Left ventricle myocardium inferior (tissue), 1 donor: ENCODE measurements around the gene CPSF2. TPM values are rescaled to one million over a fixed set of nuclear protein-coding genes. Genes with fewer than 3 reads are reported as not detected.

Source experiments
- DNase-seq: peaks from one replicate; pipeline ENCODE4 v3.0.0-alpha.2; 2020
- H3K27ac ChIP-seq: fragments of 200-600 bp; replicated peaks from 2 replicates; pipeline ENCODE4 v1.8.0; 2021
- H3K27me3 ChIP-seq: fragments of 200-600 bp; 2 replicates; pipeline ENCODE4 v1.8.0; 2021; ENCODE audit warnings: low read depth
- H3K36me3 ChIP-seq: fragments of 200-600 bp; 2 replicates; pipeline ENCODE4 v1.8.0; 2021
- H3K4me1 ChIP-seq: fragments of 200-600 bp; 2 replicates; pipeline ENCODE4 v1.8.0; 2021
- H3K4me3 ChIP-seq: fragments of 200-600 bp; 2 replicates; pipeline ENCODE4 v1.8.0; 2021; ENCODE audit warnings: mild to moderate bottlenecking, moderate library complexity
- H3K9me3 ChIP-seq: fragments of 200-600 bp; replicated peaks from 2 replicates; pipeline ENCODE4 v1.8.0; 2021
- CTCF ChIP-seq: fragments of 200-600 bp; IDR thresholded peaks from 2 replicates; pipeline ENCODE4 v1.8.0; 2021; ENCODE audit warnings: antibody characterized with exemption, mild to moderate bottlenecking, borderline replicate concordance
- intact Hi-C: fragments of 100-400 bp; cut with micrococcal nuclease; formaldehyde crosslinking; loops from one replicate; pipeline ENCODE4 v1.11.0; 2022
- total RNA-seq: library from RNA; stranded (reverse); fragmentation: NEBNext Ultra II Directional; extraction: Animal tissue kit (Norgen Biotek cat#: 25700); gene quantifications from one replicate; pipeline ENCODE4 v1.2.1, GENCODE V29; 2021
- donor health status: DM: no; HTN: yes; CAD: no; lungs with severe emphysema.

The CPSF2 gene
- total RNA-seq, 1 donor from 2014 or later, result 41.4 TPM

DNA sequence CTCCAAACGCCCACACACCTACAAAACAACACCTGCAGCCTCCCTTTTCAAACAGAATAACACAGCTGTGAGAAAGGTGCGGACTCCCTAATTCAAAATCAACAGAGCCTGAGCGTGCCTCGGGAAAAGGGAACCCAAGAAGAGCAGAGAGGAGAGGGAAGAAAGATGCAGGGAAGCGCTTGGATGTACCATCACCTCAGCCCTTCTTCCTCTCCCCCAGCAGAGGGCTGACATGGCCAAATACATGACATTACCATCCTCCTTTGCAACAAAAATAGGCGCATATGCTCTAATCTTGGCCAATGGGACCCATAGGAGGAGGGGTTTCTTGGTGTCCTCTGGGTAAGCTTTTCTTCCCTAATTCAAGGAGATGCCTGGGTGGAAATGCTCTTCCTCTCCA lies 78.0 kb downstream of the CPSF2 start:
- intact Hi-C loops, result no loop called here
- Histone ChIP-seq H3K4me1 (no peaks in the 10 kb centered on the region), H3K4me3 (no peak overlapping the region), H3K9me3 (no peaks in the 10 kb centered on the region), H3K36me3 (no peaks in the 10 kb centered on the region), H3K27ac (no peak overlapping the region), H3K27me3 (peaks cover 63% of the 10 kb centered on the region)
- no peak for DNase-seq
- no peak for TF ChIP-seq CTCF

DNA sequence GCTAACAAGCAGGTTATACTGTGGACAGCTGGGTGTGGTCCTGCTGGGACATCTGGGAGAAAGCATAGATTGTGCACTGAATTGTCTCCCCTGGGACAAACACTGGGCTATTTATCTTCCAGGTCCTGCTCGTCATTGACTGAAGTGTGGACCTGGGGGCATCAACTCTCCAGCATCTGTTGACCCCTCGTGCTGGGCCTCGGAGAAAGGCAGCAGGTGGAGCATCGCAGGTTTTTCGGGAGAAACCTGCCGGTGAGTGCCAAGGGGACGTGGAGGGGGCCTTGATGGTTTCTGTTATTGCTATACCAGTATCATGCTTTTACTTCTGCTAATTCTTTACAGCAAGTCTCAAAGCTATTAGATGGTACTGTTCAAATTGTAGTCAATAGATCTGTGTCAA lies 81.3 kb downstream of the CPSF2 start:
- Histone ChIP-seq H3K36me3 (no peaks in the 10 kb centered on the region), H3K27me3 (peaks cover 88% of the 10 kb centered on the region), H3K27ac (no peak overlapping the region), H3K4me1 (no peaks in the 10 kb centered on the region), H3K4me3 (no peak overlapping the region), H3K9me3 (no peaks in the 10 kb centered on the region)
- intact Hi-C loops, result no loop called here
- no peak for TF ChIP-seq CTCF
- DNase-seq, result no peak

DNA sequence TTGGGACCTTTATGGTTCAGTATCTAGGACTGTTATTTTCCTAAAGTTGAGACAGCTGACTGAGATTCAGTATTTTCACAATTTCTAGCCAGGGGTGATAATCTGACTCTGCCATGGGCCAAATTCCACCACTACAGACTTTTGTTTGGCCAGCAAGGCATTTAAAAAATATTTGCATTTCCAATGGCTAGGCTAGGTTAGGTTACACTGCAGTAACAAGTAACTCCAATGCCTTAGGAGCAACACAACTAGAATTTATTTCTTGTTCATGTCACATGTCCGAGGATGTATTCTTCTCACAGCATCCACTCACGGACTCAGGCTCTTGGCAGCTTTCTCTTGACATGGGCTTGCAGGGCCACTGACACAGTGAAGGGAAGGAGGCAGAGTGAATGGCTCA lies 83.0 kb downstream of the CPSF2 start:
- no peak for DNase-seq
- Histone ChIP-seq H3K4me1 (no peaks in the 10 kb centered on the region), H3K27me3 (peaks cover 73% of the 10 kb centered on the region), H3K27ac (no peak overlapping the region), H3K4me3 (no peak overlapping the region), H3K9me3 (no peaks in the 10 kb centered on the region), H3K36me3 (no peaks in the 10 kb centered on the region)
- intact Hi-C loops, result no loop called here
- TF ChIP-seq CTCF, result no peak

DNA sequence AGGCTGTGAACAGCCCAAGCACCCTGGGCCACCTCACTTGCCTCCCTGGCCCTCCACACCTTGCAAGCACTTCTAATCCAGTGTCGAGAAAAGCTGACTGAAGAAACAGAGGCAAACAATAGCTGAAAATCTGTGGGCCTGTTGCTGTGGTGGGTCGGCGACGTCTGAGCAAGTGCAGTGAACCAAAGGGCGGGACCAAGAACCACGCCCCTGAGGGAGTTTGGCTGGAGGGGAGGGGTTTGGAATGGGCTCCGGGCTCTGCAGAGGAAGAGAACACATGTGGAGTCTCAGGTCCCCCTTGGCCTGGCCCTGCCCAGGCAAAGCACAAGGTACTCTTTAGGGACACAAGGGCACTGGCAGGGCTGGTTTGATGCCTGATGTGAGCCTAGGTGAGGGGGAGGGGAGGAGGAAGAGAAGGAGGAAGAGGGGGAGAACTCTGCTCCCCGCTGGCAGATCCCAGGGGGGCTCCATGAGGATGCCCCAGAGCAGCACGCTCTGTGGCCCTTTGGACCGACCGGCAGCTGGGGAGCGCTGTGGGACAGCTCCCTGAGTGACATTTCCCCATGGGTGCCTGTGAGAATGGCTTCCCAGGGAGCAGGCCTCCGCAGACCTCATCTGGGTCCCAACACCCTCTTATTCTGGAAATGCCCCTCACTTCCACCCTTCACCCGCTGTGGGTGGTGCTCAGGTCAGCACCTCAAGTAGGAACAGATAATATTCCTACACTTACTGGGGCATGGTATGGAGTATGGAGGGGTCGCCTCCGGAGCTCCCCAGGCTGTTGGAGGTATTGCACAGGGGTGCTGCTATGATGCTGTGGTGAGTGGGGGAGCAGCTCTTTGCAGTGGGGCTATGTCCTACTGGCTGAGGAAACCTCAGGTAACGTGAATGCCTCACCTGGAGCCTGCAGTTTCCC lies 85.5 kb downstream of the CPSF2 start:
- intact Hi-C loops, result no loop called here
- no peaks in the 10 kb centered on the region for H3K4me1 ChIP-seq
- no peaks in the 10 kb centered on the region for H3K36me3 ChIP-seq
- H3K27me3 ChIP-seq, result peaks cover 50% of the 10 kb centered on the region
- no peaks in the 10 kb centered on the region for H3K9me3 ChIP-seq
- DNase-seq, result no peak
- H3K4me3 ChIP-seq, result no peak overlapping the region
- TF ChIP-seq CTCF, result no peak
- H3K27ac ChIP-seq, result no peak overlapping the region

DNA sequence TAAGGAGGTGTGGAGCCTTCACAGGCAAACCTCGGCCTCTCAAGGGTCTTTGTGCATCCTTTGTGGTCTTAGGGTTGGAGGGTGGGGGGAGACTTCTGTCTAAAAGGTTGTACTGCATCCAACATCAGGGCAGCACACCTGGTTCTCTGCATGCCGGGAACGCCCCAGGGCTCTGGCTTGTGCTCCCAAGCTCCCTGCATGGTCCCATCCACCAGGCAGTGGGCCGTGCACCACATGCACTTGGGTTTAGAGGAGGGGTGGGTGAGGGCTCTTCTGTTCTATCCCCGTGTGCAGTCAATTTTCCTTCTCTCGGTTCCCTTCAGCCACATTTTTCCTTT lies 86.1 kb downstream of the CPSF2 start:
- Histone ChIP-seq H3K27ac (no peak overlapping the region), H3K4me1 (no peaks in the 10 kb centered on the region), H3K4me3 (no peak overlapping the region), H3K9me3 (no peaks in the 10 kb centered on the region), H3K36me3 (no peaks in the 10 kb centered on the region), H3K27me3 (peaks cover 44% of the 10 kb centered on the region)
- TF ChIP-seq CTCF, result no peak
- no peak for DNase-seq
- intact Hi-C loops, result no loop called here
